Tibial nerve (tissue), 4 donors: Measurements from ENCODE around the gene KCNJ9. TPM values are rescaled to one million over a fixed set of nuclear protein-coding genes. Genes with fewer than 3 reads are reported as not detected.
A peak's percentile ranks its signal among the peaks of the same experiment; 100 is the strongest.

Experiments used
- DNase-seq, 2 donors: peaks; one replicate each; pipeline ENCODE4 v3.0.0-alpha.2; 2019; ENCODE audit warnings: low spot score in 2 of 2
- H3K27ac ChIP-seq, 4 donors: fragments of 200-600 bp; sonication (generic) in 3 of 4; one replicate each; pipeline ENCODE4 v1.5.1; 2017 to 2019; ENCODE audit warnings: mild to moderate bottlenecking in 1 of 4
- H3K27me3 ChIP-seq, 2 donors: fragments of 200-600 bp; sonication (generic) in 1 of 2; one replicate each; pipeline versions ENCODE4 v1.5.1 to v1.6.0; 2017 to 2019
- H3K36me3 ChIP-seq, 3 donors: fragments of 200-600 bp; sonication (generic); one replicate each; pipeline ENCODE4 v1.5.1; 2018 to 2019
- H3K4me1 ChIP-seq, 4 donors: fragments of 200-600 bp; sonication (generic) in 3 of 4; one replicate each; pipeline ENCODE4 v1.5.1; 2017 to 2019
- H3K4me3 ChIP-seq, 4 donors: fragments of 200-600 bp; sonication (generic) in 3 of 4; one replicate each; pipeline ENCODE4 v1.5.1; 2017 to 2019; ENCODE audit warnings: mild to moderate bottlenecking in 1 of 4, moderate library complexity in 1 of 4
- H3K9me3 ChIP-seq, 4 donors: fragments of 200-600 bp; sonication (generic) in 3 of 4; one replicate each; pipeline ENCODE4 v1.5.1; 2017 to 2019
- CTCF ChIP-seq, 5 experiments: fragments of 200-600 bp in 3 of 5; fragments of 450-650 bp in 2 of 5; sonication (generic) in 3 of 5; IDR thresholded peaks; one replicate each; pipeline ENCODE4 v1.5.1; 2016 to 2019; ENCODE audit warnings: antibody characterized with exemption in 5 of 5, mild to moderate bottlenecking in 3 of 5, moderate library complexity in 2 of 5
- EP300 ChIP-seq, 2 donors: sonication (generic); formaldehyde crosslinking; IDR thresholded peaks; one replicate each; pipeline ENCODE4 v1.6.1; 2017; ENCODE audit warnings: antibody characterized with exemption in 2 of 2, mild to moderate bottlenecking in 1 of 2
- POLR2A ChIP-seq, 2 donors: fragments of 450-650 bp; IDR thresholded peaks; one replicate each; pipeline ENCODE4 v1.6.1; 2017; ENCODE audit warnings: antibody characterized with exemption in 2 of 2, mild to moderate bottlenecking in 2 of 2, moderate library complexity in 2 of 2
- WGBS, 2 donors: methylation state at CpG; one replicate each; pipeline ENCODE4 v1.1.5; 2018; 5-methylcytosine and 5-hydroxymethylcytosine counted together
- total RNA-seq, 4 donors: library from RNA; depleted of rRNA; stranded (reverse); fragments of >200 nt; gene quantifications; one replicate each; pipeline ENCODE4 v1.1.0, GENCODE V29; 2016

KCNJ9 gene
- total RNA-seq, 4 donors from 2014 or later: 0.60 TPM; not detected in 3

DNA sequence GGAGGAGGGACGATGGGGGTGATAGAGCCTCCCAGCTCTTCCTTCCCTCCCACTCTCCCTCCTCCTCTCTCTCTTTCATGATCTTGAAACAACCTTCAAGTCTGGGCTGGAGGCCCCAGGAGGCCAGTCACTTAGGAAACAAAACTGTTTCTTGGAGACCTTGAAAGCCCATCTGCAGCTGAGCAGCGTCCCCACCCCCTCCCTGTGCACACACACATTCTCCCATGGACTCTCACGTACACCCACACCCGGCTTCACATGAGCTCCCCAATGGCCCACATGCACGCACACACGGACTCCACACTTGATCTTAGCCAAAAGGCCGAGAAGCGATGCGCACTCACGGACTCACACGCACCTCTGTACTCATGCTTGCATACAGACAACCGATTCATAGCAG, 31.0 kb downstream of the KCNJ9 start:
- H3K4me3 ChIP-seq: no peak overlapping the region
- peaks cover 0 to 59% (median 6%) of the 10 kb centered on the region in 4 donors for H3K4me1 ChIP-seq
- 62 to 66% methylated on average over 12 of the region's 12 CpGs for WGBS, 2 donors
- no peaks in the 10 kb centered on the region for H3K36me3 ChIP-seq
- H3K27me3 ChIP-seq: no peaks in the 10 kb centered on the region
- H3K27ac ChIP-seq: peak overlapping the region in 2 of 4 donors; percentile 26 to 84
- H3K9me3 ChIP-seq: no peaks in the 10 kb centered on the region
- no peak for DNase-seq
- TF ChIP-seq EP300 (IDR thresholded peaks at IDR 0.05): no peak

- Histone ChIP-seq H3K4me1 (peaks cover 0 to 65% (median 7%) of the 10 kb centered on the region in 4 donors), H3K36me3 (no peaks in the 10 kb centered on the region), H3K4me3 (no peak overlapping the region), H3K27ac (peak overlapping the region in 3 of 4 donors; percentile 5 to 94 (median 84)), H3K9me3 (no peaks in the 10 kb centered on the region), H3K27me3 (no peaks in the 10 kb centered on the region)
- WGBS, 2 donors: 72 to 74% methylated on average over 8 of the region's 8 CpGs
- no peak for TF ChIP-seq POLR2A (IDR thresholded peaks at IDR 0.05)
- no peak for TF ChIP-seq CTCF (IDR thresholded peaks at IDR 0.05)
- no peak for TF ChIP-seq EP300 (IDR thresholded peaks at IDR 0.05)
- DNase-seq: no peak
Observed at GRCh38 chr1:160113407-160113806, 32.1 kb downstream of the KCNJ9 start.

DNA sequence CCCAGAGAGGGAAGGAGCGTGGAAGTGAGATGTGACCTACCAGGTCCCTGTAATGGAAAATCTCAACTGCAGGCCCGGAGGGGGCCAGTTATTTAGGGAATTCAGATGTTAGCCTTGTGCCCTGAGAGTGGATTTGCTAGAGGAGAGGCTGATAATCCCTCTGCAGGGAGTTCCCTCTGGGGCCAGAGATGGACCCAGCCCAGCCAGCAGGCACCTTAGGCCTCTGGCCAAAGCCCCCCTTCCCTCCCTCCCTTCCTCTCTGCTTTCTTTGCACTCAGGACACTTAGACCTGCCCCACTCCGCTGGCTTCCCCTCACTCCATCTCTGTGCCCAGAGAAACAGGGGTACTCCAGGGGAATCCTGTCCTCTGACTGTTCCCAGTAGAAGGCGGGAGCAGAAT, 32.7 kb downstream of the KCNJ9 start:
- Histone ChIP-seq H3K27ac (peak overlapping the region; percentile 37 to 94 (median 66)), H3K4me1 (peaks cover 0 to 65% (median 10%) of the 10 kb centered on the region in 4 donors), H3K4me3 (no peak overlapping the region), H3K27me3 (no peaks in the 10 kb centered on the region), H3K9me3 (no peaks in the 10 kb centered on the region), H3K36me3 (no peaks in the 10 kb centered on the region)
- no peak for DNase-seq
- 55 to 57% methylated on average over 4 of the region's 4 CpGs for WGBS, 2 donors
- TF ChIP-seq EP300 (IDR thresholded peaks at IDR 0.05): no peak
- TF ChIP-seq CTCF (IDR thresholded peaks at IDR 0.05): no peak
- no peak for TF ChIP-seq POLR2A (IDR thresholded peaks at IDR 0.05)

DNA sequence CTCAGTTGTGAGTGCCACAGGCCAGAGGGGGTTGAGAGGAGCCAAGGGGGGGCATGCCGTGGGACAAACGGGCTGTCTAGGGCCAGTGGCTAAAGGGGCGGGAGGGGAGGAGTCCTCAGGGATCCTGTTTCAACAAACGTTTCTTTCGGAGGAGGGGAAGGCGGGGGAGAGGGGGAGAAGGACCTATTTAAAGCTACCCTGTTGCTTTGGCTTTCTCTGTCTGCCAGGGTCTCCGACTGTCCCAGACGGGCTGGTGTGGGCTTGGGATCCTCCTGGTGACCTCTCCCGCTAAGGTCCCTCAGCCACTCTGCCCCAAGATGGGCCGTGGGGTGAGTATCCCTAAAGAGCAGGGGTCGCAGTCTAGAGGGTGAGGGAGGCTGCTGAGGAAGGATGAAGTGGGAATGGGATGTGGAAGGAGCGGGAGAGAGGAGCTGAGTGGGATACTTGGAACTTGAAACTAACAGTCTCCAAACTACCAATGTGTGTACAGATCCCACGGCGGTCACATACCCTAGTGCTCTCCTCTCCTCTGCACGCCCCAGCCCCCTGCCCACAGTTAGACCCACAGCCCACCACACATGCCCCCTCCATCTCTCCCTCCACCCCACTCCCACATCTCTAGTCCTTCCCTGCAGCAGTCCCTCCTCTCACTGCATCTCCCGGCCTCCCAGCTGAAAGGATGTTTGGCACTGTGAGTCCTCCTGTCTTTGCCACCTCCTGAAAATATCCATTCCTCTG, 34.4 kb downstream of the KCNJ9 start, which contains the start of gene ATP1A2:
Gene ATP1A2 (plus strand): TSS at position 215 of the 738 bp plus-strand sequence. CDS start 103 bp downstream, at position 318.
- TF ChIP-seq CTCF (IDR thresholded peaks at IDR 0.05) (no peak), EP300 (IDR thresholded peaks at IDR 0.05) (peak in 1 of 2 donors; percentile 80), POLR2A (IDR thresholded peaks at IDR 0.05) (peak in 1 of 2 donors; percentile 28)
- no peak for DNase-seq
- Histone ChIP-seq H3K4me3 (peak within 1 kb of the TSS; percentile 36 to 58 (median 40)), H3K36me3 (no peaks in the 10 kb centered on the region), H3K27me3 (no peaks in the 10 kb centered on the region), H3K27ac (peak within 1 kb of the TSS; percentile 47 to 94 (median 80)), H3K9me3 (no peaks in the 10 kb centered on the region), H3K4me1 (peaks cover 0 to 71% (median 12%) of the 10 kb centered on the region in 4 donors)
- 20 to 28% methylated on average over 16 of the region's 16 CpGs for WGBS, 2 donors

GRCh38 chr1:160116283-160117147, 35.2 kb downstream of the KCNJ9 start:
- Histone ChIP-seq H3K4me1 (peaks cover 0 to 76% (median 15%) of the 10 kb centered on the region in 4 donors), H3K27ac (peak overlapping the region; percentile 47 to 94 (median 80)), H3K36me3 (peaks cover 0 to 8% (median 0%) of the 10 kb centered on the region in 3 donors), H3K27me3 (no peaks in the 10 kb centered on the region), H3K4me3 (peak overlapping the region; percentile 36 to 58 (median 40)), H3K9me3 (no peaks in the 10 kb centered on the region)
- no peak for TF ChIP-seq EP300 (IDR thresholded peaks at IDR 0.05)
- TF ChIP-seq CTCF (IDR thresholded peaks at IDR 0.05): no peak
- no peak for TF ChIP-seq POLR2A (IDR thresholded peaks at IDR 0.05)
- DNase-seq: no peak
- WGBS, 2 donors: 19 to 35% methylated on average over 12 of the region's 12 CpGs
